K562 (cell line): ENCODE results near the gene NUP133. TPM values are rescaled to one million over a fixed set of nuclear protein-coding genes. Genes with fewer than 3 reads are reported as not detected.

ENCODE experiments used
- C11orf30 ChIP-seq: fragments of 450-650 bp; IDR thresholded peaks from 2 replicates; pipeline ENCODE4 v1.6.1; 2016; ENCODE audit warnings: low read depth, mild to moderate bottlenecking
- CBX5 ChIP-seq: IDR thresholded peaks from 2 replicates; pipeline ENCODE4 v1.6.1; 2014; ENCODE audit warnings: low read depth, borderline replicate concordance
- CCAR2 ChIP-seq: fragments of 200-400 bp; formaldehyde crosslinking; IDR thresholded peaks from 2 replicates; pipeline ENCODE4 v1.6.1; 2017; ENCODE audit warnings: mild to moderate bottlenecking, low read depth, low read length
- EHMT2 ChIP-seq: fragments of 450-650 bp; IDR thresholded peaks from 2 replicates; pipeline ENCODE4 v1.6.1; 2018; ENCODE audit warnings: antibody characterized with exemption
- FOXP1 ChIP-seq: sonication (generic); formaldehyde crosslinking; IDR thresholded peaks from 2 replicates; pipeline ENCODE4 v1.8.0; 2022; ENCODE audit warnings: mild to moderate bottlenecking, missing genetic modification reagents
- GTF2F1 ChIP-seq: IDR thresholded peaks from 2 replicates; pipeline ENCODE4 v1.6.1; 2011; ENCODE audit warnings: low read depth, low read length, improper control_type of control experiment
- HINFP ChIP-seq: fragments of 450-650 bp; conservative IDR thresholded peaks from 2 replicates; pipeline ENCODE4 v1.6.1; 2016; ENCODE audit warnings: missing genetic modification characterization, low read depth, mild to moderate bottlenecking, control low read depth, missing compliant biosample characterization
- IRF9 ChIP-seq: fragments of 450-650 bp; IDR thresholded peaks from 2 replicates; pipeline ENCODE4 v1.6.1; 2016; ENCODE audit warnings: missing biosample characterization, missing genetic modification characterization
- MECOM ChIP-seq: fragments of 250-450 bp; sonication (Bioruptor Pico); IDR thresholded peaks from 2 replicates; pipeline ENCODE4 v1.8.0; 2022; ENCODE audit warnings: inconsistent platforms
- PBX2 ChIP-seq, 2 experiments: IDR thresholded peaks in 1 of 2; conservative IDR thresholded peaks in 1 of 2; 2 replicates each; pipeline ENCODE4 v1.6.1; 2016; ENCODE audit warnings: low read depth in 2 of 2, mild to moderate bottlenecking in 1 of 2, missing compliant biosample characterization in 1 of 2, missing genetic modification characterization in 1 of 2, moderate library complexity in 1 of 2
- PTRF ChIP-seq: fragments of 450-650 bp; IDR thresholded peaks from 2 replicates; pipeline ENCODE4 v1.6.1; 2016; ENCODE audit warnings: mild to moderate bottlenecking, missing genetic modification characterization, missing compliant biosample characterization
- RAD51 ChIP-seq: fragments of 450-650 bp; IDR thresholded peaks from 2 replicates; pipeline ENCODE4 v1.7.1; 2016; ENCODE audit warnings: low read depth, mild to moderate bottlenecking, borderline replicate concordance
- SMC3 ChIP-seq: conservative IDR thresholded peaks from 2 replicates; pipeline ENCODE4 v1.6.1; 2011; ENCODE audit warnings: low read depth, low read length, improper control_type of control experiment; ENCODE audit not compliant: insufficient read depth
- SRSF7 ChIP-seq: fragments of 200-400 bp; formaldehyde crosslinking; optimal IDR thresholded peaks from 2 replicates; pipeline ENCODE3; 2017; ENCODE audit warnings: mild to moderate bottlenecking, low read depth, low read length
- TEAD4 ChIP-seq, 2 experiments: sonication (generic) in 1 of 2; formaldehyde crosslinking in 1 of 2; IDR thresholded peaks; 2 replicates each; pipeline versions ENCODE4 v1.6.1 to v1.8.0; 2012 to 2022; ENCODE audit warnings: borderline replicate concordance in 1 of 2, inconsistent platforms in 1 of 2, low read length in 1 of 2, mild to moderate bottlenecking in 1 of 2, missing genetic modification reagents in 1 of 2
- USF1 ChIP-seq: sonication (generic); formaldehyde crosslinking; IDR thresholded peaks from 2 replicates; pipeline ENCODE4 v1.9.0; 2022; ENCODE audit warnings: mild to moderate bottlenecking, missing genetic modification reagents
- ZFX ChIP-seq: sonication (generic); formaldehyde crosslinking; IDR thresholded peaks from 2 replicates; pipeline ENCODE4 v1.8.0; 2022; ENCODE audit warnings: mild to moderate bottlenecking, missing genetic modification reagents, moderate library complexity
- ZNF785 ChIP-seq: fragments of 250-450 bp; sonication (Bioruptor Pico); IDR thresholded peaks from 2 replicates; pipeline ENCODE4 v1.4.0; 2020; ENCODE audit warnings: mild to moderate bottlenecking
- polyA plus RNA-seq, 8 experiments: library from polyadenylated mRNA; depleted of rRNA in 4 of 8; stranded (reverse) in 5 of 8; unstranded in 3 of 8; fragments of >200 nt; fragmentation: Nextera tagmentation in 2 of 8; fragmentation: Illumina TruSeq in 1 of 8; extraction: Ambion mirVana in 2 of 8; extraction: Trizol in 1 of 8; gene quantifications; 2 replicates each; pipeline versions ENCODE4 v1.2.1 to v1.2.3, GENCODE V29; 2011 to 2014; ENCODE audit warnings: inconsistent platforms in 1 of 8, missing spikeins in 1 of 8
- total RNA-seq, 7 experiments: library from RNA; depleted of rRNA in 6 of 7; stranded (reverse); fragments of >200 nt in 6 of 7; fragmentation: Illumina TruSeq in 2 of 7; extraction: Trizol in 2 of 7; gene quantifications; 2 replicates each; pipeline versions ENCODE4 v1.2.1 to v1.2.3, GENCODE V29; 2011 to 2021; ENCODE audit warnings: low replicate concordance in 1 of 7
- TF ChIP-seq, protein P1 (sequence below): fragments of 450-650 bp; formaldehyde crosslinking; IDR thresholded peaks from 2 replicates; pipeline ENCODE4 v1.4.0; 2020; ENCODE audit warnings: mild to moderate bottlenecking, moderate library complexity

The NUP133 gene
- total and polyA plus RNA-seq, 9 of the 15 experiments (the other 6 are each of a cell fraction or from before 2014, with no cell fraction given), result 21.7 to 85.1 (median 61.3) TPM

GRCh38 chr1:229554886-229555621, 46.9 kb upstream of the NUP133 start (continued):
- TF ChIP-seq SMC3, result no peak
- TF ChIP-seq MECOM (CRISPR knock-in tag), result peak; percentile 99
- TF ChIP-seq FOXP1, result no peak
- peak; percentile 17; the same call in 1 of the 2 replicates for TF ChIP-seq USF1 (CRISPR knock-in tag)
- TF ChIP-seq, protein P1, sequence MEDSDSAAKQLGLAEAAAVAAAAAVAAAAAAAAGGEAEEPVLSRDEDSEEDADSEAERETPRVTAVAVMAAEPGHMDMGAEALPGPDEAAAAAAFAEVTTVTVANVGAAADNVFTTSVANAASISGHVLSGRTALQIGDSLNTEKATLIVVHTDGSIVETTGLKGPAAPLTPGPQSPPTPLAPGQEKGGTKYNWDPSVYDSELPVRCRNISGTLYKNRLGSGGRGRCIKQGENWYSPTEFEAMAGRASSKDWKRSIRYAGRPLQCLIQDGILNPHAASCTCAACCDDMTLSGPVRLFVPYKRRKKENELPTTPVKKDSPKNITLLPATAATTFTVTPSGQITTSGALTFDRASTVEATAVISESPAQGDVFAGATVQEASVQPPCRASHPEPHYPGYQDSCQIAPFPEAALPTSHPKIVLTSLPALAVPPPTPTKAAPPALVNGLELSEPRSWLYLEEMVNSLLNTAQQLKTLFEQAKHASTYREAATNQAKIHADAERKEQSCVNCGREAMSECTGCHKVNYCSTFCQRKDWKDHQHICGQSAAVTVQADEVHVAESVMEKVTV (CRISPR knock-in tag), result no peak
- peak; percentile 54 for TF ChIP-seq C11orf30
- no peak for TF ChIP-seq CBX5
- no peak for TF ChIP-seq HINFP (tag)
- no peak for TF ChIP-seq PBX2 (CRISPR knock-in tag; IDR thresholded peaks at IDR 0.05; ENCODE audit: low read depth)
- TF ChIP-seq PBX2 (tag; conservative IDR thresholded peaks at IDR 0.05; ENCODE audit: low read depth), result peak; percentile 88
- TF ChIP-seq SRSF7, result no peak
- no peak for TF ChIP-seq GTF2F1
- TF ChIP-seq ZNF785, result no peak
- TF ChIP-seq ZFX (CRISPR knock-in tag), result peak; percentile 66
- TF ChIP-seq IRF9, result peak; percentile 77
- TF ChIP-seq EHMT2, result peak; percentile 17; the same call in 1 of the 2 replicates
- 0 out of 2 replicates have a peak, but pooled peaks have one; percentile 87 for TF ChIP-seq CCAR2
- peak; percentile 52; the same call in 1 of the 2 replicates for TF ChIP-seq RAD51
- TF ChIP-seq PTRF (tag), result no peak
- peak; percentile 100 for TF ChIP-seq TEAD4 (IDR thresholded peaks at IDR 0.05; ENCODE audit: low read length)
- no peak for TF ChIP-seq TEAD4 (CRISPR knock-in tag; IDR thresholded peaks at IDR 0.05; ENCODE audit: borderline replicate concordance)
